Muscle layer of colon (tissue), 2 donors: ENCODE measurements around the gene ROBO4.

Source experiments
- H3K27ac ChIP-seq: one replicate; pipeline ENCODE4 v1.7.0; 2013; ENCODE audit warnings: low read depth, mild to moderate bottlenecking, low read length, moderate library complexity
- H3K27me3 ChIP-seq, 2 donors: one replicate each; pipeline ENCODE4 v1.7.0; 2013; ENCODE audit warnings: low read length in 2 of 2, mild to moderate bottlenecking in 2 of 2; ENCODE audit not compliant: insufficient read depth in 2 of 2, control insufficient read depth in 1 of 2
- H3K36me3 ChIP-seq: one replicate; pipeline ENCODE4 v1.7.0; 2013; ENCODE audit warnings: mild to moderate bottlenecking, low read length; ENCODE audit not compliant: insufficient read depth
- H3K4me1 ChIP-seq: one replicate; pipeline ENCODE4 v1.7.0; 2013; ENCODE audit warnings: mild to moderate bottlenecking, low read length; ENCODE audit not compliant: insufficient read depth
- H3K4me3 ChIP-seq, 2 donors: one replicate each; pipeline ENCODE4 v1.7.0; 2013; ENCODE audit warnings: low read length in 2 of 2, low read depth in 1 of 2, mild to moderate bottlenecking in 1 of 2, moderate library complexity in 1 of 2
- H3K9ac ChIP-seq: one replicate; pipeline ENCODE4 v1.7.0; 2013; ENCODE audit warnings: low read length
- H3K9me3 ChIP-seq: one replicate; pipeline ENCODE4 v1.7.0; 2013; ENCODE audit warnings: mild to moderate bottlenecking, low read length
- donor health status: abdominal sarcoma.
- donor health status: Adenocarcinoma of cecum.

The ROBO4 gene

DNA sequence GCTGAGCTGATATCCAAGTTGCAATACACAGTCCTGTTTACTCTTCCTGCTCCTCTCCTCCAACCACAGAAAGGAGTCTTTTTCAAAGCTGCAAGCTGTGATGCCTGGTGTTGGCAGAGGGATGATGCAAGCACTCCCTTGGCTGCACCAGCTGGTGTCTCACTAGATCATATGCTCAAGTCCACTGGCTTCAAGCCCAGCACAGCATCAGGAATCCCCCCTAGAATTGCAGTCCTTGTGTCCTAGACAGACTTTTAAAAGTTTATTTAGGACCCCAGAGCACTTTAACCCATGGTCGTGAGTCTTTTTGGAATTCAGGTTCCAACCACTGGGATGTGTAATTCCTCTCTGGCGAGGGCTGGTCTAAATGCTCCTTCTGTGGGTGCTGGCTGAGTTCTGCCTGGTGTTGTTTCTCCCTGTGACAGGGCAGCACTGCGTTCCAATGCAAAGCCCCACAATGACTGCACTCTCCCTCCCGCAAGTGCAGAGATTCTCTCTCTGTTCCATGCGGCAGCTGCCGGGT, 19.5 kb upstream of the ROBO4 start:
- Histone ChIP-seq H3K4me1 (no peaks in the 10 kb centered on the region), H3K9me3 (no peaks in the 10 kb centered on the region), H3K27me3 (no peaks in the 10 kb centered on the region), H3K4me3 (no peak overlapping the region), H3K36me3 (no peaks in the 10 kb centered on the region), H3K9ac (no peak overlapping the region), H3K27ac (no peak overlapping the region)

DNA sequence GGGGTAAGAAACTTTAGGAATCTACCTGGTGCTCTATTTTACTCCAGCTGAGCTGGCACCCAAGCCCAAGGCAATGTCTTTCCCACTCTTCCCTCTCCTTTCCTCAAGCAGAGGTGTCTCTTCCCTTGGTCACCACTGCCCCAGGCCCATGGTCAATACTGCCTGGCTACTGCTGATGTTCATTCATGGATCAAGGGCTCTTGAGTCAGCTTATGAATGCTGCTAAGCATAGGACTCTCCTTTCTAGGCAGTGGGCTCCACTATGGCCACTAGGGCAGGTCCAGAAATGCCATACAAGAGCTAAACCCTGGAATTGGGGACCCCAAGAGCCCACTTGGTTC, 18.7 kb upstream of the ROBO4 start:
- no peak overlapping the region for H3K9ac ChIP-seq

DNA sequence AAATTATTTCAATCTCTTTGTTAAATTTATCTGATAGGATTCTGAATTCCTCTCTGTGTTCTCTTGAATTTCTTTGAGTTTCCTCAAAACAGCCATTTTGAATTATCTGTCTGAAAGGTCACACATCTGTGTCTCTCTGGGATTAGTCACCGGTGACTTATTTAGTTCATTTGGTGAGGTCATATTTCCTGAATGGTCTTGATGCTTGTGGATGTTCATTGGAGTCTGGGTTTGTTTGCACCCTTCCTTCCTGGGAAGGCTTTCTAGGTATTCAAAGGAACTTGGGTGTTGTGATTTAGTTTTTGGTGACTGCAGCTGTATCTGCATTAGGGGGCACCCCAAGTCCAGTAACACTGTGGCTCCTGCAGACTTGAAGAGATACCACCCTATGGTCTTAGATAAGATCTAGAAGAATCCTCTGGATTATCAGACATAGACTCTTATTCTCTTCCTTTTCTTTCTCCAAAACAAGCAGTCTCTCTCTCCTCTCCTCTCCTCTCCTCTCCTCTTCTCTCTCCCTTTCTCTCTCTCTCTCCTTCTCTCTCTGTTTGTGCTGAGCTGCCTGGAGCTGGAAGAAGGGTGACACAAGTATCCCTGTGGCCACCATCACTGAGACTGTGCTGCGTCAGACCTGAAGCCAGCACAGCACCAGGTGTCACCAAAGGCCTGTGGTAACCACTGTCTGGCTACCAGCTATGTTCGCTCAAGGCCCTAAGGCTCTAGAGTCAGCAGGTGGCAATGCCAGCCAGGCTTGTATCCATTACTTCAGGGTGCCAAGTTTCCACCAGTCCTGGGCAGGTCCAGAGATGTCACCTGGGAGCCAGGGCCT, 18.1 kb upstream of the ROBO4 start:
- H3K4me3 ChIP-seq: no peak overlapping the region
- no peaks in the 10 kb centered on the region for H3K36me3 ChIP-seq
- H3K27ac ChIP-seq: no peak overlapping the region
- H3K9ac ChIP-seq: no peak overlapping the region
- H3K9me3 ChIP-seq: no peaks in the 10 kb centered on the region
- H3K4me1 ChIP-seq: no peaks in the 10 kb centered on the region
- H3K27me3 ChIP-seq: no peaks in the 10 kb centered on the region

More for the DNA sequence above, 18.7 kb upstream of the ROBO4 start:
- no peaks in the 10 kb centered on the region for H3K27me3 ChIP-seq
- no peak overlapping the region for H3K4me3 ChIP-seq
- H3K27ac ChIP-seq: no peak overlapping the region
- no peaks in the 10 kb centered on the region for H3K4me1 ChIP-seq
- no peaks in the 10 kb centered on the region for H3K9me3 ChIP-seq
- H3K36me3 ChIP-seq: no peaks in the 10 kb centered on the region

DNA sequence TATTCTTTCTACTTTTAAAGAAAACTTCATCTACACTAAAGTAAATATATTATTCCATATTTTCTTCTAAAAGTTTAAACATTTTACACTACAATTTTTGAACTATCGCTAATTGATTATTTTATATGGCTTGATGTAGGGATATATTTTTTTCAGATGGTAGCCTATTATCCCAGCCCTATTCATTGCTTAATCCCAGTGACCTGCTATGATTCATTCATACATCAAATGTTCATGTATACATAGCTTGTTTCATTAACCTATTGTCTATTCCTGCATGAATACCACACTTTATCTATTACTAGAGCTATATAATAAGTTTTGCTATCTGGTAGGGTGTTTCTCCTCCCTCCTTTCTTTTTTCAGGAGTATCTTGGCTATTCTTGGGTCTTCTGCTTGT, 5.0 kb upstream of the ROBO4 start:
- Histone ChIP-seq H3K9me3 (no peaks in the 10 kb centered on the region), H3K9ac (no peak overlapping the region), H3K27me3 (no peaks in the 10 kb centered on the region), H3K36me3 (no peaks in the 10 kb centered on the region), H3K27ac (no peak overlapping the region), H3K4me1 (peaks cover 12% of the 10 kb centered on the region), H3K4me3 (no peak overlapping the region)

DNA sequence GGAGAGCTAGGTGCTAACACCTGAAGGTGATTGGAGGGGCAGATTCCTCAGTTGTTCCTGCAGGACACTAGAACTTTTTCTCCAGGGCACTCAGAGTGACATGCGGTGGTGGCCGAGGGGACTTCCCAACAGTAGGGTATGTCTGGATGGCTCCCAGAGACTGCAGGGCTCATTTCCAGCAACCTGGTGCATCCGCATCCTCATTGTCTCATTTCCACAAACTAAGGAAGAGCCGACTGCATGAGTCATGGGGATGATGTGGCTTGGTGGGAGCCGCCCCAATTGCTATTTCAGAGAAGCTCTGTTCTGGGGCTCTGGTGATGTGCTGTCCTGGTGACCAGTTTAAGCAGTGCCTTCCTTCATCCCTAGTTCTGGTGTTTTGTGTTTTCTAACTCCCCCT, 2.8 kb upstream of the ROBO4 start:
- H3K27ac ChIP-seq: no peak overlapping the region

DNA sequence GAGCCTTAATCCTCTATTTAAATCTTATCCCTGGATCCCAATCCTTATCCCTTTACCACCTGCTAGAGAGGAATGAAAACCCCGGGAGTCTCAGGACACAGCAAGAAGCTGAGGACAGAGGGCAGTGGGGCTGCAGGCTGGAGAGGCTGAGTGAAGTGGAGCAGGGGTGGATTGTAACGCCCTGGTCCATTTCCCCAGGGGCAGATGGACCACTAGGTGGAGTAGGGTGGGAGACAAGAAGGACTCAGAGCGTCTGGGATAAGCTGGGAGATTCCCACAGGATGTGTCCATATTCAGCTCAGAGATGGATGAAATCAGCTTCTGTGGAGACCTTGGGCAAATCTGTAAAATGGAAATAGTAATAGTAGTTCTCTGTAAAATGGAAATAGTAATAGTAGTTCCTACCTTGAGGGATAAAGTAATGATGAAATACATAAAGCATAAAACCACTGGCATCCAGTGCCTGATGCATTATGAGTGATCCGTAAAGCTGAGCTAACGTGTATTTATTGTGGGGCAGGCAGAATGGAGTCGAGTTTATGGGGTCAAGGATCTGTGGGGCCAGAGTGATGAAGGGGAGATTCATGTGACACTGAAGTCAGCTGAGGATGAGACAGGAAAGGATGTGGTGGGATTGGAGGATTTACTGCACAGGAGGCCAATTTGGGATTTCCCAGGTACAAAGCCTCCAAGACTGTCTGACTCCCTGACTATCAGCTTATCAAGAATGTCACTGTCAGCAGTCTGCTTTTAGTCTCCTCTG, 1.9 kb upstream of the ROBO4 start:
- no peak overlapping the region for H3K4me3 ChIP-seq
- no peaks in the 10 kb centered on the region for H3K9me3 ChIP-seq
- peaks cover 14% of the 10 kb centered on the region for H3K4me1 ChIP-seq
- no peak overlapping the region for H3K9ac ChIP-seq
- H3K36me3 ChIP-seq: no peaks in the 10 kb centered on the region
- no peak overlapping the region for H3K27ac ChIP-seq
- no peaks in the 10 kb centered on the region for H3K27me3 ChIP-seq

More for the DNA sequence above, 2.8 kb upstream of the ROBO4 start:
- Histone ChIP-seq H3K9ac (no peak overlapping the region), H3K4me3 (no peak overlapping the region), H3K36me3 (no peaks in the 10 kb centered on the region), H3K4me1 (peaks cover 12% of the 10 kb centered on the region), H3K9me3 (no peaks in the 10 kb centered on the region), H3K27me3 (no peaks in the 10 kb centered on the region)

DNA sequence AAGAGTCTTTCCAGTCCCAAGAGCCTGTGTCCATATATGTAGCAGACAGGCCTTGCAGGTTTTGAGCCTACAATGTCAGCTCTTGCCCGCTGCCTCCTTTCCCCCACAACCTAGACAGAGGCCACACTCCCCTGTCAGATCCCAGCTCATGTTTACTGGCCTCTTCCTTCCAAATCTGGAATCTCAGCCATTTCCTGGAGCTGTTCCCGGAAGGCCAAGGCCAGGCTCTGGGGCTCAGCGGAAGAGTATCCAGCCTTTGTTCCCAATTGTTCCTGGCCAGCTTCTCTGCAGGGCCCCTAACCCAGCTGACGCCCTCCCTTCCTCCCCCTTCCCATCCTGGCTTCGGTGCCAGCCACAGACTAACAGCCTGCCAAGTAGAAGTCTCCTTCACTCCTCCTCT, 1.0 kb upstream of the ROBO4 start:
- H3K4me3 ChIP-seq: no peak overlapping the region
- no peak overlapping the region for H3K27ac ChIP-seq
- no peaks in the 10 kb centered on the region for H3K27me3 ChIP-seq
- peaks cover 15% of the 10 kb centered on the region for H3K4me1 ChIP-seq
- H3K9me3 ChIP-seq: no peaks in the 10 kb centered on the region
- no peaks in the 10 kb centered on the region for H3K36me3 ChIP-seq
- no peak overlapping the region for H3K9ac ChIP-seq

DNA sequence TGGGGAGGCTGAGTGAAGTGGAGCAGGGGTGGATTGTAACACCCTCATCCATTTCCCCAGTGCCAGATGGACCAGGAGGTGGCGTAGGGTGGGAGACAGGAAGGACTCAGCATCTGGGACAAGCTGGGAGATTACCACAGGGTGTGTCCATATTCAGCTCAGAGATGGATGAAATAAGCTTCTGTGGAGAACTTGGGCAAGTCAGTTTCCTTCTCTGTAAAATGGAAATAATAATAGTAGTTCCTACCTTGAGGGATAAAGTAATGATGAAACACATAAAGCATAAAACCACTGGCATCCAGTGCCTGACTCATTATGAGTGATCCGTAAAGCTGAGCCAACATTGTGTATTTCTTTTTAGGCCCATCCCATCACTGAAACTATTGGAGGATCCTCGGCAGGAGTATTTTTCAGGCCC, 607 bp upstream of the ROBO4 start:
- no peak overlapping the region for H3K27ac ChIP-seq
- H3K36me3 ChIP-seq: no peaks in the 10 kb centered on the region
- peaks cover 15% of the 10 kb centered on the region for H3K4me1 ChIP-seq
- no peak overlapping the region for H3K4me3 ChIP-seq
- no peak overlapping the region for H3K9ac ChIP-seq
- no peaks in the 10 kb centered on the region for H3K27me3 ChIP-seq
- no peaks in the 10 kb centered on the region for H3K9me3 ChIP-seq

DNA sequence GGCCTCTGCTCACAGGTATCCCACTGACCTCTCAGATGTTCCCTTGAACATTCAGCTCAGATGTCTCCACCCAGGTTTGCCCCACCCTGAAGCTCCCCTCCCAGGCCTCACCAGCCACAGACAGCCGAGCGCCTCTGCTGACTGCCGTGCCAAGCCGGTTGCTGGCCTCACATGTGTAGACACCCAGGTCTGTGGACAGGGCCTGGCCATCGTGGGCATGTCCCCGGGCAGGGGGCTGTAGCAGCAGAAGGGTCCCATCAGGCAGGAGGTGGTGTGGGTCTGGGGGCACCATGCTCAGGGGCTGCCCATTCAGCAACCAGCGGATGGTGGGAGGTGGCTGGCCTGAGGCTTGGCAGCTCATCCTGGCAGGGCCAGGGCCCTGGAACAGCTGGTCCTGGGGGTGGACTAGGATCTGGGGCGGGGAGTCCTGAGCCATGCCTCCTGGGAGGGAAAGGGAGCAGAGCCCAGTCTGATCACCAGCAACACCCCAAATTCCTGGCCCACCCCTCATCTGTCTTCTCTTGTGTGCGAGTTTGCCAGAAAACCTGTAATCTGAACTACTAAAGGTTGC, 759 bp downstream of the ROBO4 start:
- Histone ChIP-seq H3K4me3 (no peak overlapping the region), H3K36me3 (no peaks in the 10 kb centered on the region), H3K4me1 (peaks cover 22% of the 10 kb centered on the region), H3K27ac (no peak overlapping the region), H3K9ac (no peak overlapping the region), H3K9me3 (no peaks in the 10 kb centered on the region), H3K27me3 (no peaks in the 10 kb centered on the region)

DNA sequence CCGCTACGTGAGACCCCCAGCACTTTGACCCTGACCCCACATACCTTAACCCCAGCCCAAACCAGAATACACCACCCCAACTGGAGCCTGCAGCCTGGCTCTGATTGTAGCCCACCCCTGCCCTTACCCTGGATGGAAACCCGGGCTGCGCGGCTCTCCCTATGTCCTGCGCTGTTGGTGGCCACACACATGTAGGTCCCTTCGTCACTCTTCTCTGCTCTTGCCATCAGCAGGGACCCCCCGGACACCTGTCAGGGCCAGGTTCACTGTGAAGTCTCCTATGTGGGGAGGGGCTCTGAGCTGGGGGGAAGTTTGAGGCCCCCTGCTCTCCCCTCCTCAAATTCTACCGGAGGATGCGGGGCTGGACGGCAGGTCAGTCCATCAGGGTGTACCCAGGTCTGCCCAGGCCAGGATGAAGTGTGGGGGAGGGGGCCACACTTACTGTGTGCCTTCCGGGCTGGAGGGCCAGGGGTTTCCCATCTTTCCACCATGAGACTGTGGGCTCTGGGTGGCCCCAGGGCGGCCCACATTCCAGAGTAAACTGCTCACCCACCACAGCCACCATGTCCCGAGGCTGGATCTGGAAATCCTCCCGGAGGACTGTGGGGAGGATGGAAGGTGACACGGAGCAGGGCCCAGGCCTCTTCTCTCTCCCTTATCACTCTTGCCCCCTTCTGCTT, 1.5 kb downstream of the ROBO4 start:
- peaks cover 22% of the 10 kb centered on the region for H3K4me1 ChIP-seq
- no peak overlapping the region for H3K27ac ChIP-seq
- no peaks in the 10 kb centered on the region for H3K9me3 ChIP-seq
- no peaks in the 10 kb centered on the region for H3K36me3 ChIP-seq
- H3K27me3 ChIP-seq: no peaks in the 10 kb centered on the region
- no peak overlapping the region for H3K9ac ChIP-seq
- H3K4me3 ChIP-seq: no peak overlapping the region

DNA sequence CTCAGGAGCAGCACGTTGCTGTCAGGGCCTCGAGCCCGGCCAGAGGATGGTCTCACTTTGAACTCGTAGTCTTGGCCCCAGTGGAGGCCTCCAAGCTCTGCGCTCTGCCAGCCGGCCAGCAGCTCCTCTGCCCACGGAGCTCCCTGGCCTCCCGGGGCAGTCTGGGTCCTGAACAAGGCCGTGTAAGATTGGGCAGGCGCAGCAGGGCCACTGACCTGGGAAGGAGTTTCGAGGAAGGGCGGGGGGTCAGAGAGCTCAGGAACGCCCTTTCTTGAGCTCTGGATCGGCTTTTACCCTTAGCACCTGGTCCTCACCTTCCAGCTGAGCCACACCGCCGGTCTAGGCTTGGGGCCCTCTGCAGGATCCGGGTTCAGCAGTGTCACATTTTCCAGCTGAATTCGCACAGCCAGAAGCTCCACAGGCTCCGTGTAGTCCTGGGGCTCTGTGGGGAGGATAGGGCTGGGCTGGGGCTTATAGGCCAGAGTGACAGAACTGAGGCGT, 2.1 kb downstream of the ROBO4 start:
- Histone ChIP-seq H3K9me3 (no peaks in the 10 kb centered on the region), H3K4me3 (no peak overlapping the region), H3K4me1 (peaks cover 29% of the 10 kb centered on the region), H3K27ac (no peak overlapping the region), H3K36me3 (no peaks in the 10 kb centered on the region), H3K27me3 (no peaks in the 10 kb centered on the region), H3K9ac (no peak overlapping the region)
